Inferior parietal cortex (tissue), 1 donor: ENCODE data around the gene LRRC26.

ENCODE experiments used
- DNase-seq: peaks from one replicate; pipeline ENCODE4 v3.0.0-alpha.2; 2016; ENCODE audit errors: extremely low spot score

LRRC26 gene

DNA sequence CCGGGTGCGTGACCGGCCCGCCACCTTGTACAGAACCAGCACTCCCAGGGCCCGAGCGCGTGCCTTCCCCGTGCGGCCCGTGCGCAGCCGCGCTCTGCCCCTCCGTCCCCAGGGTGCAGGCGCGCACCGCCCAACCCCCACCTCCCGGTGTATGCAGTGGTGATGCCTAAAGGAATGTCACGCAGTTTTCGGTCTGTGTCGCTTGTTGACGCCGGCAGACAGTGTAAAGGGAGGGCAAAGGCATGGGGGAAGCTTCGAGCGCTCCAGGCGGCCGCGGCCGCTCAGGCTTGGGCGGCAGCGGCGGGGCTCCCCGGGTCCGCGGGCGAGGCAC is 1.3 kb downstream of the LRRC26 start:
- DNase-seq: no peak

DNA sequence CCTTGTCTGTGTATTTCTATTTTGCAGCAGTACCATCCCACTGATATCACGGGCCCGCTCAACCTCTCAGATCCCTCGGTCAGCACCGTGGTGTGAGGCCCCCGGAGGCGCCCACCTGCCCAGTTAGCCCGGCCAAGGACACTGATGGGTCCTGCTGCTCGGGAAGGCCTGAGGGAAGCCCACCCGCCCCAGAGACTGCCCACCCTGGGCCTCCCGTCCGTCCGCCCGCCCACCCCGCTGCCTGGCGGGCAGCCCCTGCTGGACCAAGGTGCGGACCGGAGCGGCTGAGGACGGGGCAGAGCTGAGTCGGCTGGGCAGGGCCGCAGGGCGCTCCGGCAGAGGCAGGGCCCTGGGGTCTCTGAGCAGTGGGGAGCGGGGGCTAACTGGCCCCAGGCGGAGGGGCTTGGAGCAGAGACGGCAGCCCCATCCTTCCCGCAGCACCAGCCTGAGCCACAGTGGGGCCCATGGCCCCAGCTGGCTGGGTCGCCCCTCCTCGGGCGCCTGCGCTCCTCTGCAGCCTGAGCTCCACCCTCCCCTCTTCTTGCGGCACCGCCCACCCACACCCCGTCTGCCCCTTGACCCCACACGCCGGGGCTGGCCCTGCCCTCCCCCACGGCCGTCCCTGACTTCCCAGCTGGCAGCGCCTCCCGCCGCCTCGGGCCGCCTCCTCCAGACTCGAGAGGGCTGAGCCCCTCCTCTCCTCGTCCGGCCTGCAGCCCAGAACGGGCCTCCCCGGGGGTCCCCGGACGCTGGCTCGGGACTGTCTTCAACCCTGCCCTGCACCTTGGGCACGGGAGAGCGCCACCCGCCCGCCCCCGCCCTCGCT is 1.9 kb downstream of the LRRC26 start:
- no peak for DNase-seq

DNA sequence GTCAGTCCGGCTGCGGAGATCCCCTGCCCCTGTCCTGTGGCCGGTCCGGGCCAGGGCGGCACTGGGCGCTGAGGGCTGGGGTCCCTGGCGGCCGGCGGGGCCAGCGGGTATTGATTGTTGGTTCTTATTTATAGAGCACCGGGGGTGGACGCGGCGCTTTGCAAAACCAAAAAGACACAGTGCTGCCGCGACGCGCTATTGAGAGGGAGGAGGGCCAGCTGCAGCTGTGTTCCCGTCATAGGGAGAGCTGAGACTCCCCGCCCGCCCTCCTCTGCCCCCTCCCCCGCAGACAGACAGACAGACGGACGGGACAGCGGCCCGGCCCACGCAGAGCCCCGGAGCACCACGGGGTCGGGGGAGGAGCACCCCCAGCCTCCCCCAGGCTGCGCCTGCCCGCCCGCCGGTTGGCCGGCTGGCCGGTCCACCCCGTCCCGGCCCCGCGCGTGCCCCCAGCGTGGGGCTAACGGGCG is 2.5 kb downstream of the LRRC26 start:
- DNase-seq: no peak

DNA sequence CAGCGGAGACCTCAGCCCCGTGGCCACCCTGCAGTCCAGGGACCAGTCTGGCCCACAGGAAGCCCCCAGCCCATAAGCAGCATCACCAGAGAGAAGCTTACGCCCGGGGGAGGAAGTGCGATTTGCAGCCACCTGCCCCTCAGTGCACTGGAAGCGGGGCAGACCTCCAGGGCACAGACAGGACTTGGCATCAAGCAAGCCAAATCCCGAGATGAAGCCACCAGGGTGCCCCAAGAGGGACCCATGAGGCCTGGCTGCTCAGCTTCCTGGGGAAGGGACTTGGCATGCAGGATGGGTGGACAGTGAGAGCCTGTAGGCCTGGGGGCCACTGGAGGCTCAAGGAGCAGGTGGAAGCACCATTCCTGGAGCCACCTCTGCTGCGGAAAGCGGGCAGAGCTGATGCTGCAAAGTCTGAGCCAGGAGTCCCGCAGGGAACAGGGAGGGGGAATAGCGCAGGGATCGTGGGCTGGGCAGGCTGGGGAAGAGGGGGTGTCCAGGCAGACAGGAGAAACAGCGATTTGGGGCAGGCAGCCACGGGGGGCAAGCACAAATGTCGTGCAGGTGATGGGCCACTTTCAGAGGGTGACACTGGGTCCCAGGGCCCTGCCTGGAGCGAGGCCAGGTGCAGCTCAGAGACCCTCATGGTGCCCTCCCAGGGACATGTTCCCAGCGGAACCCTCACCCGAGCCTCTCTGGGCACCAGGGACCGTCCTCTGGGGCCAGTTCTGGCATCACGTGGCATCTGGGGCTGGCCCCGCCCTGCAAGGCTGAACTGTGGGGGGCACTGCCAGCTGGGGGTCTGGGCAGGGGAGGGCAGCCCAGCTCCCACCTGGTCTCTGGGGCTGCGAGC is 3.2 kb downstream of the LRRC26 start:
- no peak for DNase-seq

DNA sequence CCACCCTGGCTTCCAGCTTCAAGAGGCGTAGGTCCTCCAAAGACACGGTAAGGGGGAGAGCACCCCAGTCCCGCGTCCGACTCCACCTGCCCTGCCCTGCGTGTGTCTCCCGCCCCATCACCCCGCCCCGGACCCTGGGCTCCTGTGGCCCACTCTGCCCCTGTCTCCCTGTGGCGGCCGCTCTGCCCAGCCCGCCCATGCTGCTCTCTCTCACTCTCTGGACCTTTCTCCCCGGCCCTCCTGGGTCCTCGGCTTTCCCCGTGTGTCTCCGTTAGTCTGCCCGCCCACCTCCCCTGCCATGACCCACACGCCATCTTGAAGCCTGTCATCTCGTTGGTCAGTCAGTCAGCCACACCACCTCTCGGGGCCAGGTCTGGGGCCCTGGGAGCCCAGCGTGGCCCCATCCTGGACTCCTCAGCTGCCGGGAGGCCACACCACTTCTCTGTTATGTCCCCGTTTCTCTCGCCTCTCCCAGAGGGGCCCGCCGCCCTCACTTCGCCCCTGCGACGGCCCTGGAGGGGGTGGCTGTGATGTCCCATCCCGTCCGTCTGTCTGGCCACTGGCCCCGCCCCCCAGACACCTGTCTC is 4.5 kb downstream of the LRRC26 start:
- no peak for DNase-seq

DNA sequence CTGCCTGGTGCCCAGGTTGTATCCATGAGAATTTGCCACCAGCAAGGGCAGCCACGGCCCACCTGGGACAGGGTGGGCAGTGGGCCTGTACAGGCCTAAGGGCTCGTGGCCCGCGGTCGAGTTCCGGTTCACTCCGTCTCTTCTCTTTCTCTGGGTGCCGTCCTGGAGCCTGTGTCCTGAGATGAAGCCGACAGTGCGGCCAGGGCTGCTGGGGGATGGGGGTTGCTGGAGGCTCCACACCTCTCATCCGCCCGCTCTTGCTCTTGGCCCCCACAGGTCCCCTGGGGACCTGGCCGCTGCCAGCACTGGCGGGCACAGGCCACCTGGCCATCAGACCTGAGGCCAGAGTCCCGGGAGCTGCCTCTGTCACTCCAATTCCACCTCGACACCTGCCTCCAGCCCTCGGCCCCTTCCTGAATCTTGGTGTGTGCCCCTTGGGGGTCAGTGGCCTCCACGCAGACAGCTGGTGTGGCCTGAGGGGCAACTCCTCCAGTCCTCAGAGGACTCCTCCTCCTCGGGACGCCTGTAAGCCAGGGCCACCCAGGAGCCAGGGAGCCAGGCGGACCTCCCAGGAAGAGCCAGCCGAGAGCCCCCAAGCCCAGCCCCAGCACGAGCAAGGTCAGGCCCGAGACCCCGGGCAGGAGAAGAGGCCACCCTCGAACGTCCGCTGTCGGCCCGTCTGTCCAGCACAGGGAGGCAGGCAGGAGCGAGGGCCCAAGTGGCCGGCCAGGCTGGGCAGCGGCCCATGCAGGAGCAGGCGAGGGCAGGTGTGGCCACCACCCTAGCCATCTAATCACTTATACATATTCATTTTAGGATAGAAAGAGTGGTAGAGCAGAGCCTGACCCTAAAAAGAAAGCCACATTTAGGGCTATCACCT is 5.2 kb downstream of the LRRC26 start:
- no peak for DNase-seq

DNA sequence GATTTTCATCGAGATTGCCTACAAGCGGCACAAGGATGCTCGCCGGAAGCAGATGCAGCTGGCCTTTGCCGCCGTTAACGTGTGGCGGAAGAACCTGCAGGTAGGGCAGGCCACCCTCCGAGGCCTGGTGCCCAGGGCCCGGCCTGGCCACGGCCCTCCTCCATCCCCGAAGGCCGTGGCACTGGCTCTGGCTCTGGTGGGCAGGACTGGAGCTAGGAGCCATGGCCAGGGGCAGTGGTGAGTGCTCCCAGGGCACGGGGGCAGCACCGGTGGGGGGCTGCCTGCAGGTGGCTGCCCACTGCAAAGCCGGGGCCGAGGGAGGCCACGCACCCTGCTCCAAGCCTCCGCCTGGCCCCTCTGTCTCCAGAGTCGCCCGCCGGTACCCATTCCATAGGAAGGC is 6.0 kb downstream of the LRRC26 start:
- DNase-seq: no peak

DNA sequence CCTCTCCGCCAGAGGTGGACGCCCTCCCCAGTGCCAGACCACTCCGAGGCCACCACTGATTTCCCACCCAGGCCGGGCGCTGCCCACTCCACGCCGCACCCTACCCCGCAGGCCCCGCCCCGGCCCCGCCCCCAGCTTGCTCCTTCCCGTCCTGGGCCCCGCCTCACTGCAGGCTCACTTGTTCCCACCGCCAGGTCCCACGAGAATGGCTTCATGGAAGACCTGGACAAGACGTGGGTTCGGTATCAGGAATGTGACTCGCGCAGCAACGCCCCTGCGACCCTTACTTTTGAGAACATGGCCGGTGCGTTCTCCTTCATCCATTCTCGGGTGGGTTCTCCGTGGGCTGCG is 6.5 kb downstream of the LRRC26 start:
- DNase-seq: no peak

DNA sequence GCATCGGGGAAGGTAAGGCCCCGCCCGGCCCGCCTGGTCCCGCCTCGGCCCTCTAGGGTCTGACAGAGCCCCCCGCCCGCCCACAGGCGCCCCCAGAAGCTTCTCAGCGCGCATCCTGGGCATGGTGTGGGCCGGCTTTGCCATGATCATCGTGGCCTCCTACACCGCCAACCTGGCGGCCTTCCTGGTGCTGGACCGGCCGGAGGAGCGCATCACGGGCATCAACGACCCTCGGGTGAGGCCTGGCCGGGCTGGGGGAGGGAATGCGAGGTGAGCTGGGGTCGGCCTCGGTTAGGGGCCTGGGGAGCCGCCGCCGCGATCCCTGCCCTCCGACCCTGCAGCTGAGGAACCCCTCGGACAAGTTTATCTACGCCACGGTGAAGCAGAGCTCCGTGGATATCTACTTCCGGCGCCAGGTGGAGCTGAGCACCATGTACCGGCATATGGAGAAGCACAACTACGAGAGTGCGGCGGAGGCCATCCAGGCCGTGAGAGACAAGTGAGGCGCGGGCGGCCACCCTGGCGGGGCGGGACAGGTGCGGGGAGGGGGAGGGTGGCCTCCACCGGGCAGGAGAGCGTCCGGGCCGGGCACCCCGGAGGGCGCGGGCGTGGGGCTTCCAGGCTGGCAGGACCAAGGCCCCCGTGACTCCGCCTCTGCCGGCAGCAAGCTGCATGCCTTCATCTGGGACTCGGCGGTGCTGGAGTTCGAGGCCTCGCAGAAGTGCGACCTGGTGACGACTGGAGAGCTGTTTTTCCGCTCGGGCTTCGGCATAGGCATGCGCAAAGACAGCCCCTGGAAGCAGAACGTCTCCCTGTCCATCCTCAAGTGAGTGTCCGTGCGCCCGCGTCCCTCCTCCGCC is 7.1 kb downstream of the LRRC26 start:
- no peak for DNase-seq

DNA sequence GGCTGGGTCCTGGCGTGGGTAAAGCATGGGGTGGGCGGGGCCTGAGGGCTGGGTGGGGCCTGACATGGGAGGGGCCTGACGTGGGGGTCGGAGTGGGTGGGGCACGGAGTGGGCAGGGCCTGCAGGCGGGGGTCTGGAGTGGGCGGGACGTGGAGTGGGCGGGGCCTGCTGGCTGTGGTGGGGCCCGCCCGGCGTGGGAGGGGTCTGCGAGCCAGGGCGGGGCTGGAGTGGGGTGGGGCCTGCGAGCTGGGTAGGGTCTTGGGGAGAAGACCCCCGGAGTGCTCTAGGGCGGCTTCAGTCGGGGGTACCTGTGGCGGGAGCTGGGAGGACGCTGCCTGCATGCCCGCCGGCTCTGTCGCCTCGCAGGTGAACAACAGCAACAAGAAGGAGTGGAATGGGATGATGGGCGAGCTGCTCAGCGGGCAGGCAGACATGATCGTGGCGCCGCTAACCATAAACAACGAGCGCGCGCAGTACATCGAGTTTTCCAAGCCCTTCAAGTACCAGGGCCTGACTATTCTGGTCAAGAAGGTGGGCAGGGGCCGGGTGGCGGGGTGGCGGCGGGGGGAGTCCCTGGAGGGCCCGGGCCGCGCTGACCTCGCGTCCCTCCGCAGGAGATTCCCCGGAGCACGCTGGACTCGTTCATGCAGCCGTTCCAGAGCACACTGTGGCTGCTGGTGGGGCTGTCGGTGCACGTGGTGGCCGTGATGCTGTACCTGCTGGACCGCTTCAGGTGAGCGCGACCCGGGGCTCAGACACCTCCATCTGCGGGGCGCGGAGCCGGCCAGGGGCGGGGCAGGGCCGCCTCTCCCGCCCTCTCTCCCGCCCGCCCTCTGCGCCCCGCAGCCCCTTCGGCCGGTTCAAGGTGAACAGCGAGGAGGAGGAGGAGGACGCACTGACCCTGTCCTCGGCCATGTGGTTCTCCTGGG is 8.0 kb downstream of the LRRC26 start:
- DNase-seq: no peak

DNA sequence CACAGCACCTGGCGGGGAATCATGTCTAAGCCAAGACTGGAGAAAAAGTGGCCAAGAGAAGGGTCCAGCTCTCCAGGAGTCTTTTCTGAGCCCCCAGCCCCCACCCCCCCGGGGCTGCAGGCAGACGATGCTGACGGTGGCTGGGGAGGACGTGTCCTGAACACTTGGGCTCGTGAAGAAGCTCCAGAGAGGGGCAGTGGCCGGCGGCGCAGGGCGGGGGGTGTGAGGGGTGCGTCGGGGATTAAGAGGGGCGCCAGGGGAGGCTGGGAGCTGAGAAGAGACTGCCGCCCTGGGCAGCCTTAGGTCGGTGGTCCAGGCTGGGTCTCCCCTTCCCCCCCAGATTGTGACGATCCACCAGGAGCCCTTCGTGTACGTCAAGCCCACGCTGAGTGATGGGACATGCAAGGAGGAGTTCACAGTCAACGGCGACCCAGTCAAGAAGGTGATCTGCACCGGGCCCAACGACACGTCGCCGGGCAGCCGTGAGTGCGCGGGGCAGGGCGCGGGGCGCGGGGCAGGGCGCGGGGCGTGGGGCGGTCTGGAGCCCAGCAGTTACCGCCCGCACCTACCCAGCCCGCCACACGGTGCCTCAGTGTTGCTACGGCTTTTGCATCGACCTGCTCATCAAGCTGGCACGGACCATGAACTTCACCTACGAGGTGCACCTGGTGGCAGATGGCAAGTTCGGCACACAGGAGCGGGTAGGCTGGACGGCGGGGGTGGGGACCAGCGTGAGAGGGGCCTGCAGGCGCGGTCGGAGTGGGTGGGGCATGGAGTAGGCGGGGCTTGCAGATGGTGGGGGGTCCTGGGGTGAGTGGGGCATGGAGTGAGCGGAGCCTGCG is 8.9 kb downstream of the LRRC26 start:
- DNase-seq: no peak

DNA sequence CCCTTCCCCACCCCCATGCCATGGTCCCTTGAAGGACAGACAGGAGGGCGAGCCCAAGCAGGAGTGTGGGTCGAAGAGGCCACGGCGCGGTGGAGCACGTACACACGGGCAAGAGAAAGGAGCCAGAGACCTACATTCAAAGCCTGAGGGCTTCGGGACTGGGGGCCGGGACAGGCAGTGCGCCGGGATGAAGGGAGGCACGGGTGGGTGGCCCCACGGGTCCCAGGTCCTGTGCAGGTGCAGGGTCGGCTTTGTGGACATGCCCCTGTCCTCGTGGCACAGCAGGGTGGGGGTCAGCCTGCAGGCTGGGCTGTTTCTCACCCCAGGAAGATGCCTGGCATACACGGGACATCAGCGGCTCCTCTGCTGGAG is 9.8 kb downstream of the LRRC26 start:
- DNase-seq: no peak

DNA sequence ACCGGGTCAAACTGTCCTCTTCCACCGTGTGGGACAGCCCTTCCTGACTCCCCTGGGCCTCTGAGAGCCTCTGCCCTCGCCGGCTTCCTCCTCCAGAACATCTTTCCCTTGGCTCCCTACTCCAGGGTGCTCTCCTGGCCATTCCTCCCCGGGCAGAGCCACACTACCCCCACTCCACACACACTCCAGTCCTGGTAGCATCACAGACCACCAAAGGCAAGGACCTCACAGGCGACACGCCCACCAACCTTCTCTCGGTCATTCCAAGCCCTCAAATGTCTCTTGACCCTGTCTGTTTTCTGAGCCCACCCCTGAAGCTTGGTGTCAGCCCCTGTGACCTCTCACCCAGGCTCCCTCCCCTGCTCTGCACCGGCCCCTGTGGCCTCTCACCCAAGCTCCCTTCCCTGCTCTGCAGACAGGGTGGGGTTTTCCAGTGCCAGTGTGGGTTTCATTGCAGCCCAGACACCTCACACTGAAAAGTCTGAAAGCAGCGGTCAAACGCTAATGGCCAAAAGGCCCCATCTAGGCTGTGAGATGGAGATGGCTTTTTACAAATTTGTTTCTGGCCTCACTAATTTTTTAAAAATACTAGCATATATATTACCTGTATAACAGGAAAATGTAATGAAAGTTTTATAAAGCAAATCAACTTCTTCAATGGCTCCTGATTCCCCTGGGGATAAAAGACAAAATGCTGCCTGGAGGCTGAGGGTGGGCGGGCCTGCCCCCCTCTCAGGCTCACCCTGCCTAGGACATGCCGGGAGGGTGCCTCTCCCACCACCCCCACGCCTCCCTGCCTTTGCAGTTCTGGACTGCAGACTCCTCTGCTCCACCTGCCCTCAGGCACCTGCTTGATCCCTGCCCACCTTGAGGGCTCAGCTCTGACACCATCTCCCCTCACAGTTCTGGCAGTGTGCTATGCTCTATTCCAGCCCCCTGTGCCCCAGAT is 10.5 kb downstream of the LRRC26 start:
- no peak for DNase-seq

DNA sequence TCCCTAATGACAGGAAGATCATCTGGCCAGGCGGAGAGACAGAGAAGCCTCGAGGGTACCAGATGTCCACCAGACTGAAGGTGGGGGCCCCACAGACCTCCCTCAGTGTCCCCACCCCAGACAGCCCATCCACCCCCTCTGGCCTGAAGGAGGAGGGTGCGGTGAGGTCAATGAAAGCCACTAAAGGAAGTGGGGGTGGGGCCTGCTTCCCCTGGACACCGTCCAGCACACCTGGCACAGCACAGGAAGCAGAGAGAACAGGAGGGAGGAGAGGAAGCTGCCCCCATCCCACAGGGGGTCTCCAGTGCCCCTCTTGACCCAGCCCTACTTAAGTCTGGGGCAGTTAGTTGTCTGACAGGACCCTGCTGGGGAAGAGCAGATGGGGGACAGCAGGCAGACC is 11.2 kb downstream of the LRRC26 start:
- DNase-seq: no peak

DNA sequence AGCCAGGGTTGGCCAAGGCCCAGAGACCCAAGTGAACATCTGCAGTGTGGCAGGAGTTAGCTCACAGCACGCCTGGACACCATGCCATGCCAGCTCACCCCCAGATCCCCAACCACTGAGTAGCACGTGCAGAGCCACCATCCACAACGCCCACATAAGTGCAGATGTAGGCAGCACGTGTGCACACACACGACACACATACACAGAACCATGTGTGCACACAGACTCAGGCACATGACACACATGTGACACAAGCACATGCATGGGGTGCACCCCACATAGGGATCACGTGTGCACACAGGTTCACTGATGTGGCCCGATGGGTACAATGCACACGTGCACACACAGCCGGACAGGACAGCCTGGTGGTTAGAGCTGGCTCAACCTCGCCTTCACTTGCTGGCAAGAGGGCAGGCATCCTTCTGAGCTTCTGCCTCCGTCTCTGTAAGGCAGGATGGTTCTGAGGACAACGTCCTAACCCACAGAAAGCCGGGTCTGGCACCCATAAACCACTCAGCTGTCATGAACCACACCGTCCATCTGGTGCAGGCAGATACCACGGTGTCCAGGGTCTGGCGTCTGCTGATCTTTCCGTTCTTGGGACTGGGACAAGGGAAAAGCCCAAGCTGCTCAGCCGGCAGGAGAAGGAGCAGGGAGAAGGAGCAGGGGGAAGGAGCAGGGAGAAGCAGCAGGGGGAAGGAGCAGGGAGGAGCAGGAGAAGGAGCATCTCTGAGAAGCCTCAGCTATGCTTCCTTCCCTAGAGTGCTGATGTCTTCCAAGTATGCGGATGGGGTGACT is 12.0 kb downstream of the LRRC26 start:
- no peak for DNase-seq

DNA sequence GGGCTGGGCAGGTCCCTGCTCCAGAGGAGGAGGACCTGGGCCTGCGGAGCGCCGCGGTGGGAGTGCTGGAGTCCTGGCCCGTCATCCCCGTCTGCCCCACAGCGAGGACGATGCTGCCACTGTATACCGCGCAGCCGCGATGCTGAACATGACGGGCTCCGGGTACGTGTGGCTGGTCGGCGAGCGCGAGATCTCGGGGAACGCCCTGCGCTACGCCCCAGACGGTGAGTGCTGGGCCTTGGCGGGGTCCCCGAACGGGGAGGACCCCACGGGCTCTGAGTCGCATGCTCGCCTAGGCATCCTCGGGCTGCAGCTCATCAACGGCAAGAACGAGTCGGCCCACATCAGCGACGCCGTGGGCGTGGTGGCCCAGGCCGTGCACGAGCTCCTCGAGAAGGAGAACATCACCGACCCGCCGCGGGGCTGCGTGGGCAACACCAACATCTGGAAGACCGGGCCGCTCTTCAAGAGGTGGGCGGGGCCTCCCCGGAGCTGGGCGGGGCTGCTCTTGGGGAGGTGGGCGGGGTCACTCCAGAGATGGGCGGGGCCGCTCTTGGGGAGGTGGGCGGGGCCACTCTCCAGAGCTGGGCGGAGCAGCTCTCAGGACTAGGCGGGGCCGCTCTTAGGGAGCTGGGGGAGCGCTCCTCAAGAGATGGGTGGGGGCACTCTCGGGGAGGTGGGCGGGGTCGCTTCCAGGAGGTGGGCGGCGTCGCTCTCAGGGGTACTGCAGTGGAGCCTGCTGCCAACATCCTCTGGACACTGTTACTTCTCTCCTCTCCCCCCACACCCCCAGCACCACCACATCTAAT is 13.1 kb downstream of the LRRC26 start:
- no peak for DNase-seq
